Mammary epithelial cell (primary cell): ENCODE data around the gene CYP4Z1.

Source experiments
- EZH2 ChIP-seq: IDR thresholded peaks from 2 replicates; pipeline ENCODE4 v1.6.1; 2012; ENCODE audit warnings: low read length, inconsistent platforms, borderline replicate concordance
- TF ChIP-seq, protein P1 (sequence below), 2 donors: IDR thresholded peaks in 1 of 2; conservative IDR thresholded peaks in 1 of 2; 2 replicates each; pipeline ENCODE4 v1.5.1; 2011 to 2012; ENCODE audit warnings: inconsistent platforms in 2 of 2, low read length in 2 of 2, mild to moderate bottlenecking in 2 of 2, control low read depth in 1 of 2, low read depth in 1 of 2; ENCODE audit not compliant: insufficient read depth in 1 of 2; ENCODE audit errors: extremely low read depth in 1 of 2

DNA sequence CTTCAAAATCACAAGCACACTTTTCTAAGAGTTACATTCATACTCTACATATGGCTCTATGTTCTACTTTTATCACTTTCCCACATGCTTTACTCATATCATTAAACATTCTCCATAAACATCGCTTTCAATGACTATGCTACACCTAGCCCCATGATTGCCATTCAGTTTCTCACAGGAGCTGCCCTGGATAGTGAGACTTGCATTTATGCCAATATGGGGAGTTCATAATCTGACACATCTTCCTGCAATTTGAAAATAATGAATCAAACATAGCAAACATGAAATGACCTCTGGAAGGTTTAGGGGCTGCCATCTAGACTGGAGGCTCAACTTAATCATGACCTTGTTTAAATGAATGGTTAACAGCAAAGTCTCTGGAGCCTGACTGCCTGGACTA lies 61.2 kb downstream of the CYP4Z1 start:
- TF ChIP-seq, protein P1, sequence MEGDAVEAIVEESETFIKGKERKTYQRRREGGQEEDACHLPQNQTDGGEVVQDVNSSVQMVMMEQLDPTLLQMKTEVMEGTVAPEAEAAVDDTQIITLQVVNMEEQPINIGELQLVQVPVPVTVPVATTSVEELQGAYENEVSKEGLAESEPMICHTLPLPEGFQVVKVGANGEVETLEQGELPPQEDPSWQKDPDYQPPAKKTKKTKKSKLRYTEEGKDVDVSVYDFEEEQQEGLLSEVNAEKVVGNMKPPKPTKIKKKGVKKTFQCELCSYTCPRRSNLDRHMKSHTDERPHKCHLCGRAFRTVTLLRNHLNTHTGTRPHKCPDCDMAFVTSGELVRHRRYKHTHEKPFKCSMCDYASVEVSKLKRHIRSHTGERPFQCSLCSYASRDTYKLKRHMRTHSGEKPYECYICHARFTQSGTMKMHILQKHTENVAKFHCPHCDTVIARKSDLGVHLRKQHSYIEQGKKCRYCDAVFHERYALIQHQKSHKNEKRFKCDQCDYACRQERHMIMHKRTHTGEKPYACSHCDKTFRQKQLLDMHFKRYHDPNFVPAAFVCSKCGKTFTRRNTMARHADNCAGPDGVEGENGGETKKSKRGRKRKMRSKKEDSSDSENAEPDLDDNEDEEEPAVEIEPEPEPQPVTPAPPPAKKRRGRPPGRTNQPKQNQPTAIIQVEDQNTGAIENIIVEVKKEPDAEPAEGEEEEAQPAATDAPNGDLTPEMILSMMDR (conservative IDR thresholded peaks at IDR 0.05 in 1 of 2, IDR thresholded peaks at IDR 0.05 in 1 of 2; ENCODE audit: extremely low read depth in 1 of 2, insufficient read depth in 1 of 2, low read depth in 1 of 2, low read length in 2 of 2): no peak
- TF ChIP-seq EZH2: no peak
